A549 treated with Mapracorat at 1 μM for 4 hours (cell line): ENCODE measurements around the gene LRRC8A. TPM values are rescaled to one million over a fixed set of nuclear protein-coding genes. Genes with fewer than 3 reads are reported as not detected.

Experiments
- total RNA-seq: library from RNA; stranded (reverse); fragments of 200-300 nt; extraction: Qiagen RNA extraction; gene quantifications from 5 replicates; pipeline ENCODE4 v1.2.3, GENCODE V29; 2022

The LRRC8A gene
- 79.5 to 107 TPM (median 98.7 TPM) in 5 replicates for total RNA-seq

GRCh38 chr9:128881884-128882676 is at the start of gene LRRC8A, which contains the start of gene KYAT1:
LRRC8A (plus strand) TSS chr9:128882133; CDS start chr9:128907165, 25,032 bp downstream.
KYAT1 (minus strand) TSS chr9:128881950; CDS start chr9:128845405, 36,545 bp downstream.

DNA sequence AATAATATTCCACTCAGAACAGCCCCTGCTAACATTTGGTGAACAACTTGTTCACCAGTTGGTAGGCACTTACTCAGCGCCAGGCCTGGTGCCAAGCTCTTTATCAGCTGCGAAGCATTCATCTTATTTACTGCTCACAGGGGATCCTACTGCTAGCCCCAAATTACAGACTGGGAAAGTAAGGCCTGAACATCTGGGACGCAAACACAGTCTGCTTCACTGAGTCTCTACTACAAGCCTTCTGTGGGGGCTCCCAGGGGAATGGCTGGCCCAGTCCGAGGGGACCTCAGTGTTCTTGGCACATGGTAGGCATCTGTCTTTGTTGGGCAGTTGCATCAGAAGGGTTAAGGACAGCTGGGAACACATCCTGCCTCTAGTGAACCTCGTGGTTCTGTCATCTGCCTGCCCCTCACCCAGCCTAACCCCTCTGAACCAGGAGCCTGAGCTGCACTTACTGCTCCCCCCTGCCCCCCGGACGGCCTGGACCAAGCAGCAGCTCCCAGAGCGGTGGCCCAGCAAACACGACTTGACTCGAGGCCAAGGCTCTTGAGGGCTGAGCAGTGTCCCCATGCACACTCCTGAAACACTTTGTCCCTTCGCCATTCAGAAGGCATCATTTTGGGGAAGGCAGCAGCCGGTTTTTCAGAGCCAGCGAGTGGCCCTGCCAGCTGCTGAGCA is 38.6 kb downstream of the LRRC8A start, which contains the start of gene PHYHD1:
TSS of gene PHYHD1 (plus strand) at position 602 of the 678 bp plus-strand sequence. CDS start 1,342 bp downstream, outside the sequence.

DNA sequence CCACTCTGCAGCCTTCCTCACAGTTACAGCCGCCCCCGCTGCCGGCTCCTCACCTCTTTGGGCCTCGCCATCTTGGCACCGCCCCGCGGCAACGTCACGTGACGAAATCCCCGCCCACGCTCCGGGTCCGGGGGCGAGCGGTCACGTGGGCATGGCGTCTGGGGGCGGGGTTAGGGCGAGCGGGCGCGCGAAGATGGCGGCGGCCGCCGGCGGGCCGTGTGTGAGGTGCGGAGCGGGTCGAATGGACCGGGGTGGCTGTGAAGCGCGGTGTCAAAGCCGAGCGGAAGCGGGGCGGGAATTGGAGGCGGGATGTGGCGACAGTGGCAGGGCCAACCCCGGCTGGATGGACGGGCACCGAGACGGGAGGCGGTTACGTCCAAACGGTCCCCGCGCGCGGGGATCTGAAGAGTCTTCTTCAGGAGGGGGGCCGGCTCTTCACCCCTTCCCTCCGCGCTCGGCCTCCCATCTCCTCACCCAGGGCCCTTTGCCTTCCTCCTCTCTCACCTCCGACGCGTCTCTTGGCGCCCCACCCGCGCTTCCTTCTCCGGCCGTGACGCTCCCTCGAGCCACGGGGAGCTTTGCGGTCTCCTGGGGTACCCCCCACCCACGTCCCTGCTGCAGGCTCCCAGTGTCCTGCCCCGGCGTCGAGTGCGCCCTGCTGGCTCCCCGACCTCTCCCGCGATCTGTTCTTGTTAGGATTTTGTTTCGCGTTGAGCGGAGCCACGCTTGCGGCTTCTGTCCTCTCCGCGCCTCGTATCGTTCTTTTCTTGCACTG is 65.8 kb downstream of the LRRC8A start, which contains the start of the genes DOLK and NUP188:
TSS of gene DOLK (minus strand) at position 77 of the 775 bp plus-strand sequence. CDS start 300 bp downstream, outside the sequence.
TSS of gene NUP188 (plus strand) at position 173 of the 775 bp plus-strand sequence. CDS start at position 194, 21 bp downstream.

Other genes starting within 250 kb of the LRRC8A start
- 97.2 to 146 TPM (median 137 TPM) in 5 replicates for gene DYNC2I2, start 225.3 kb upstream of the LRRC8A start, total RNA-seq
- 387 to 482 TPM (median 413 TPM) in 5 replicates for gene SET, start 192.9 kb upstream of the LRRC8A start, total RNA-seq
- 12.2 to 17.5 TPM (median 17.0 TPM) in 5 replicates for gene PKN3, start 179.6 kb upstream of the LRRC8A start, total RNA-seq
- gene ZDHHC12, start 158.0 kb upstream of the LRRC8A start, total RNA-seq, result 60.7 to 93.3 TPM (median 90.8 TPM) in 5 replicates
- 12.6 to 16.9 TPM (median 15.4 TPM) in 5 replicates for gene ZER1, start 110.2 kb upstream of the LRRC8A start, total RNA-seq
- gene TBC1D13, start 94.9 kb upstream of the LRRC8A start, total RNA-seq, result 19.9 to 20.9 TPM (median 20.6 TPM) in 5 replicates
- 15.5 to 33.2 TPM (median 32.3 TPM) in 5 replicates for gene ENDOG, start 63.6 kb upstream of the LRRC8A start, total RNA-seq
- gene SPOUT1, start 52.3 kb upstream of the LRRC8A start, total RNA-seq, result 19.4 to 50.5 TPM (median 41.9 TPM) in 5 replicates
- gene KYAT1, start 183 bp upstream of the LRRC8A start, total RNA-seq, result 9.9 to 14.3 TPM (median 10.9 TPM) in 5 replicates
- 0.19 to 0.28 TPM (median 0.23 TPM) in 3 of 5 replicates, not detected in the others for gene PHYHD1, start 38.8 kb downstream of the LRRC8A start, total RNA-seq
- 32.4 to 39.8 TPM (median 37.3 TPM) in 5 replicates for gene DOLK, start 65.5 kb downstream of the LRRC8A start, total RNA-seq
- 32.9 to 42.5 TPM (median 39.5 TPM) in 5 replicates for gene NUP188, start 65.6 kb downstream of the LRRC8A start, total RNA-seq
- 34.1 to 52.7 TPM (median 51.3 TPM) in 5 replicates for gene SH3GLB2, start 146.2 kb downstream of the LRRC8A start, total RNA-seq
- 10.5 to 15.3 TPM (median 14.3 TPM) in 5 replicates for gene MIGA2, start 154.5 kb downstream of the LRRC8A start, total RNA-seq
- gene DOLPP1, start 199.0 kb downstream of the LRRC8A start, total RNA-seq, result 17.5 to 20.2 TPM (median 17.7 TPM) in 5 replicates
- 23.6 to 31.4 TPM (median 29.1 TPM) in 5 replicates for gene CRAT, start 228.7 kb downstream of the LRRC8A start, total RNA-seq
- gene PTPA, start 229.3 kb downstream of the LRRC8A start, total RNA-seq, result 118 to 131 TPM (median 129 TPM) in 5 replicates